Type B pancreatic cell (in vitro differentiated cells): ENCODE data around the gene GPC2. TPM values are rescaled to one million over a fixed set of nuclear protein-coding genes. Genes with fewer than 3 reads are reported as not detected.
"Not testable (repeated sequence)": the region's sequence is repeated elsewhere in the genome, so short reads cannot be mapped to it uniquely, and the experiment has no call there.

Experiments
- DNase-seq: peaks from one replicate; pipeline ENCODE4 v3.0.0; 2021; ENCODE audit warnings: mixed read lengths; ENCODE audit not compliant: unreplicated experiment; ENCODE audit errors: extremely low spot score
- H3K27ac Mint-ChIP-seq: 2 replicates; pipeline ENCODE4 v1.8.0; 2021; ENCODE audit warnings: mild to moderate bottlenecking, mixed read lengths
- H3K27me3 Mint-ChIP-seq: 2 replicates; pipeline ENCODE4 v1.8.0; 2021; ENCODE audit warnings: mixed read lengths
- H3K36me3 Mint-ChIP-seq: 2 replicates; pipeline ENCODE4 v1.8.0; 2021; ENCODE audit warnings: mixed read lengths
- H3K4me1 Mint-ChIP-seq: one replicate; pipeline ENCODE4 v1.8.0; 2021; ENCODE audit warnings: mixed read lengths; ENCODE audit not compliant: unreplicated experiment
- H3K4me3 Mint-ChIP-seq: 2 replicates; pipeline ENCODE4 v1.8.0; 2021; ENCODE audit warnings: mild to moderate bottlenecking, mixed read lengths
- H3K9me3 Mint-ChIP-seq: 2 replicates; pipeline ENCODE4 v1.8.0; 2021; ENCODE audit warnings: mixed read lengths
- CTCF ChIP-seq: fragments of 200-600 bp; sonication (generic); conservative IDR thresholded peaks from 2 replicates; pipeline ENCODE4 v1.5.0; 2021; ENCODE audit warnings: antibody characterized with exemption, mild to moderate bottlenecking
- total RNA-seq: library from RNA; stranded (reverse); gene quantifications from 2 replicates; pipeline ENCODE4 v1.2.1, GENCODE V29; 2021; ENCODE audit warnings: low replicate concordance

Gene GPC2
- total RNA-seq, 1 donor from 2014 or later = 53.3 TPM

- Mint-ChIP-seq H3K36me3 (peaks cover 8% of the 10 kb centered on the region), H3K27ac (peak overlapping the region; percentile 92), H3K9me3 (no peaks in the 10 kb centered on the region), H3K4me1 (peaks cover 13% of the 10 kb centered on the region), H3K4me3 (peak overlapping the region; percentile 99), H3K27me3 (no peaks in the 10 kb centered on the region)
- no peak for DNase-seq
- no peak for TF ChIP-seq CTCF
Measured at GRCh38 chr7:100148225-100148558, 29.0 kb downstream of the GPC2 start.

GRCh38 chr7:100147278-100147677 is 29.9 kb downstream of the GPC2 start:
- TF ChIP-seq CTCF = no peak
- no peak for DNase-seq
- no peak overlapping the region for H3K4me3 Mint-ChIP-seq

GRCh38 chr7:100146350-100146749 is 30.8 kb downstream of the GPC2 start:
- H3K4me3 Mint-ChIP-seq, H3K27me3 Mint-ChIP-seq, H3K9me3 Mint-ChIP-seq, DNase-seq, H3K27ac Mint-ChIP-seq, H3K36me3 Mint-ChIP-seq: not testable (repeated sequence)
- peaks cover 13% of the 10 kb centered on the region for H3K4me1 Mint-ChIP-seq

More at GRCh38 chr7:100147278-100147677, 29.9 kb downstream of the GPC2 start:
- H3K9me3 Mint-ChIP-seq = no peaks in the 10 kb centered on the region
- H3K36me3 Mint-ChIP-seq = peaks cover 4% of the 10 kb centered on the region
- H3K27me3 Mint-ChIP-seq = no peaks in the 10 kb centered on the region
- H3K27ac Mint-ChIP-seq = no peak overlapping the region
- peaks cover 13% of the 10 kb centered on the region for H3K4me1 Mint-ChIP-seq

GRCh38 chr7:100142461-100142860 is 34.7 kb downstream of the GPC2 start:
- Mint-ChIP-seq H3K27ac (no peak overlapping the region), H3K36me3 (no peaks in the 10 kb centered on the region), H3K4me1 (no peaks in the 10 kb centered on the region), H3K27me3 (peaks cover 3% of the 10 kb centered on the region), H3K4me3 (no peak overlapping the region), H3K9me3 (no peaks in the 10 kb centered on the region)
- TF ChIP-seq CTCF = no peak
- DNase-seq = no peak

GRCh38 chr7:100141555-100141949 is 35.6 kb downstream of the GPC2 start:
- Mint-ChIP-seq H3K4me3 (no peak overlapping the region), H3K36me3 (no peaks in the 10 kb centered on the region), H3K9me3 (no peaks in the 10 kb centered on the region), H3K27me3 (peaks cover 3% of the 10 kb centered on the region), H3K27ac (no peak overlapping the region), H3K4me1 (no peaks in the 10 kb centered on the region)
- TF ChIP-seq CTCF = no peak
- no peak for DNase-seq

GRCh38 chr7:100137851-100138760 is 39.1 kb downstream of the GPC2 start:
- H3K9me3 Mint-ChIP-seq = no peaks in the 10 kb centered on the region
- no peaks in the 10 kb centered on the region for H3K36me3 Mint-ChIP-seq
- H3K4me1 Mint-ChIP-seq = peaks cover 4% of the 10 kb centered on the region

More at GRCh38 chr7:100137851-100138760, 39.1 kb downstream of the GPC2 start:
- Mint-ChIP-seq H3K4me3 (no peak overlapping the region), H3K27ac (no peak overlapping the region), H3K27me3 (peaks cover 3% of the 10 kb centered on the region)
- no peak for TF ChIP-seq CTCF
- DNase-seq = no peak
